GM12864 (cell line): ENCODE measurements around the gene DNMT3A.

ENCODE experiments used
- DNase-seq: peaks from one replicate; pipeline ENCODE4 v3.0.0-alpha.2; 2011; ENCODE audit warnings: low read depth
- H3K4me3 ChIP-seq: 2 replicates; pipeline ENCODE4 v1.5.1; 2011; ENCODE audit warnings: mild to moderate bottlenecking, low read depth, low read length, control low read depth
- CTCF ChIP-seq: IDR thresholded peaks from 2 replicates; pipeline ENCODE4 v1.5.1; 2011; ENCODE audit warnings: low read depth, mild to moderate bottlenecking, moderate library complexity, low read length, control low read depth, inconsistent platforms; ENCODE audit errors: missing control alignments

Gene DNMT3A

GRCh38 chr2:25286723-25287483, 54.8 kb downstream of the DNMT3A start:
- no peak for DNase-seq
- TF ChIP-seq CTCF = no peak

GRCh38 chr2:25286025-25286400, 55.7 kb downstream of the DNMT3A start:
- H3K4me3 ChIP-seq = no peak overlapping the region
- TF ChIP-seq CTCF = no peak
- no peak for DNase-seq

More at GRCh38 chr2:25286723-25287483, 54.8 kb downstream of the DNMT3A start:
- H3K4me3 ChIP-seq = no peak overlapping the region

- TF ChIP-seq CTCF = no peak
- no peak overlapping the region for H3K4me3 ChIP-seq
- DNase-seq = no peak
Observed at GRCh38 chr2:25285265-25286024, 56.3 kb downstream of the DNMT3A start.

GRCh38 chr2:25284756-25285155, 57.0 kb downstream of the DNMT3A start:
- DNase-seq = no peak
- no peak overlapping the region for H3K4me3 ChIP-seq
- no peak for TF ChIP-seq CTCF

GRCh38 chr2:25283921-25284320, 57.8 kb downstream of the DNMT3A start:
- DNase-seq = no peak
- TF ChIP-seq CTCF = no peak

GRCh38 chr2:25281941-25282340, 59.8 kb downstream of the DNMT3A start:
- no peak for DNase-seq
- H3K4me3 ChIP-seq = no peak overlapping the region
- no peak for TF ChIP-seq CTCF

More at GRCh38 chr2:25283921-25284320, 57.8 kb downstream of the DNMT3A start:
- no peak overlapping the region for H3K4me3 ChIP-seq

- TF ChIP-seq CTCF = no peak
- no peak for DNase-seq
- no peak overlapping the region for H3K4me3 ChIP-seq
Observed at GRCh38 chr2:25281522-25281921, 60.2 kb downstream of the DNMT3A start.
